ENCODE results near the gene MLST8. TPM values are rescaled to one million over a fixed set of nuclear protein-coding genes. Genes with fewer than 3 reads are reported as not detected.

The MLST8 gene
- polyA plus RNA-seq, 3 donors = 29.9 to 54.3 (median 30.5) TPM

GRCh38 chr16:2180962-2181923 is 24.0 kb upstream of the MLST8 start:
- H3K27me3 Mint-ChIP-seq (ENCODE audit: low read depth in 3 of 3) = peaks cover 2 to 6% (median 3%) of the 10 kb centered on the region in 3 donors
- Histone ChIP-seq H2AFZ (ENCODE audit: insufficient read depth, low read depth, low read length, poor library complexity, severe bottlenecking) (no peak overlapping the region), H3K27ac (ENCODE audit: low read depth in 1 of 2, low read length in 2 of 2) (no peak overlapping the region), H4K20me1 (ENCODE audit: insufficient read depth, low read length) (no peaks in the 10 kb centered on the region), H3K4me3 (replicated peaks in 1 of 3; ENCODE audit: low read depth in 2 of 3, low read length in 3 of 3) (no peak overlapping the region), H3K27me3 (ENCODE audit: control insufficient read depth in 2 of 2, insufficient read depth in 2 of 2, low read length in 2 of 2) (peaks cover 0 to 3% of the 10 kb centered on the region in 2 donors), H3K79me2 (ENCODE audit: insufficient read depth, low read length) (no peaks in the 10 kb centered on the region), H3K36me3 (replicated peaks in 1 of 2; ENCODE audit: control insufficient read depth in 1 of 2, insufficient read depth in 2 of 2, low read length in 2 of 2) (peaks cover 8 to 17% of the 10 kb centered on the region in 2 donors), H3K4me1 (ENCODE audit: control insufficient read depth in 1 of 2, insufficient read depth in 2 of 2, low read length in 2 of 2) (no peaks in the 10 kb centered on the region), H3K9ac (ENCODE audit: insufficient read depth, low read length, poor library complexity, severe bottlenecking) (no peak overlapping the region), H3K4me2 (replicated peaks; ENCODE audit: extremely low read depth, low read length, poor library complexity, severe bottlenecking) (no peak overlapping the region), H3K9me3 (replicated peaks in 1 of 2; ENCODE audit: control insufficient read depth in 1 of 2, insufficient read depth in 1 of 2, low read length in 2 of 2) (no peaks in the 10 kb centered on the region)
- no peak overlapping the region for H3K4me3 Mint-ChIP-seq
- no peak for DNase-seq
- no peaks in the 10 kb centered on the region for H3K4me1 Mint-ChIP-seq
- peaks cover 0 to 2% (median 0%) of the 10 kb centered on the region in 7 donors for H3K9me3 Mint-ChIP-seq
- peak overlapping the region in 1 of 7 donors; percentile 64 for H3K27ac Mint-ChIP-seq
- no peak for TF ChIP-seq CTCF (IDR thresholded peaks at IDR 0.05)
- intact Hi-C loops (cut with micrococcal nuclease) = no loop called here
- WGBS (ENCODE audit: insufficient coverage) = 94% methylated on average over 37 of the region's 46 CpGs
- H3K36me3 Mint-ChIP-seq = peaks cover 7 to 13% of the 10 kb centered on the region in 2 donors

GRCh38 chr16:2181952-2182351 is 23.3 kb upstream of the MLST8 start:
- H4K20me1 ChIP-seq (ENCODE audit: insufficient read depth, low read length) = no peaks in the 10 kb centered on the region
- DNase-seq = no peak
- Mint-ChIP-seq H3K9me3 (peaks cover 0 to 2% (median 0%) of the 10 kb centered on the region in 7 donors), H3K4me3 (no peak overlapping the region), H3K27ac (peak overlapping the region in 2 of 7 donors; percentile 58 to 64), H3K27me3 (ENCODE audit: low read depth in 3 of 3) (peaks cover 2 to 7% (median 3%) of the 10 kb centered on the region in 3 donors), H3K36me3 (peaks cover 5 to 7% of the 10 kb centered on the region in 2 donors), H3K4me1 (no peaks in the 10 kb centered on the region)
- no peaks in the 10 kb centered on the region for H3K4me1 ChIP-seq (ENCODE audit: control insufficient read depth in 1 of 2, insufficient read depth in 2 of 2, low read length in 2 of 2)
- H3K79me2 ChIP-seq (ENCODE audit: insufficient read depth, low read length) = no peaks in the 10 kb centered on the region
- H3K36me3 ChIP-seq (replicated peaks in 1 of 2; ENCODE audit: control insufficient read depth in 1 of 2, insufficient read depth in 2 of 2, low read length in 2 of 2) = peaks cover 2 to 10% of the 10 kb centered on the region in 2 donors
- no peak for TF ChIP-seq CTCF (IDR thresholded peaks at IDR 0.05)
- intact Hi-C loops (cut with micrococcal nuclease) = no loop called here
- no peak overlapping the region for H3K27ac ChIP-seq (ENCODE audit: low read depth in 1 of 2, low read length in 2 of 2)
- 96% methylated on average over 19 of the region's 20 CpGs for WGBS (ENCODE audit: insufficient coverage)
- no peak overlapping the region for H3K9ac ChIP-seq (ENCODE audit: insufficient read depth, low read length, poor library complexity, severe bottlenecking)
- no peak overlapping the region for H2AFZ ChIP-seq (ENCODE audit: insufficient read depth, low read depth, low read length, poor library complexity, severe bottlenecking)
- no peak overlapping the region for H3K4me3 ChIP-seq (replicated peaks in 1 of 3; ENCODE audit: low read depth in 2 of 3, low read length in 3 of 3)
- H3K4me2 ChIP-seq (replicated peaks; ENCODE audit: extremely low read depth, low read length, poor library complexity, severe bottlenecking) = no peak overlapping the region
- peaks cover 0 to 3% of the 10 kb centered on the region in 2 donors for H3K27me3 ChIP-seq (ENCODE audit: control insufficient read depth in 2 of 2, insufficient read depth in 2 of 2, low read length in 2 of 2)
- H3K9me3 ChIP-seq (replicated peaks in 1 of 2; ENCODE audit: control insufficient read depth in 1 of 2, insufficient read depth in 1 of 2, low read length in 2 of 2) = no peaks in the 10 kb centered on the region

Measured in CD14-positive monocyte (primary cell).